Stimulated activated naive B cell treated with anti-CD40 and anti-IgM and Interleukin-4, amounts not matched to agents 10 μg/mL and 1 μg/mL and 100 μg/mL, for 72 hours (primary cell): ENCODE results near the gene PRKAG3.
"Not testable (repeated sequence)": the region's sequence is repeated elsewhere in the genome, so short reads cannot be mapped to it uniquely, and the experiment has no call there.

Experiments
- ATAC-seq, 2 donors: fragments of 150-1000 bp; cut with Tn5 transposase; replicated peaks; 2 replicates each; pipeline ENCODE4 v1.10.0; 2021; ENCODE audit warnings: moderate library complexity in 1 of 2
- DNase-seq: peaks from one replicate; pipeline ENCODE4 v3.0.0; 2021
- H3K27ac Mint-ChIP-seq: one replicate; pipeline ENCODE4 v1.8.0; 2022; ENCODE audit warnings: mild to moderate bottlenecking, mixed read lengths
- H3K27me3 Mint-ChIP-seq, 2 donors: one replicate each; pipeline ENCODE4 v1.8.0; 2022; ENCODE audit warnings: mixed read lengths in 2 of 2
- H3K36me3 Mint-ChIP-seq, 2 donors: one replicate each; pipeline ENCODE4 v1.8.0; 2022; ENCODE audit warnings: mixed read lengths in 2 of 2, mild to moderate bottlenecking in 1 of 2
- H3K4me1 Mint-ChIP-seq, 2 donors: one replicate each; pipeline ENCODE4 v1.8.0; 2022; ENCODE audit warnings: mixed read lengths in 2 of 2, mild to moderate bottlenecking in 1 of 2
- H3K4me3 Mint-ChIP-seq, 2 donors: one replicate each; pipeline ENCODE4 v1.8.0; 2022; ENCODE audit warnings: mild to moderate bottlenecking in 2 of 2, mixed read lengths in 2 of 2, moderate library complexity in 1 of 2
- H3K9me3 Mint-ChIP-seq, 2 donors: one replicate each; pipeline ENCODE4 v1.8.0; 2022; ENCODE audit warnings: mixed read lengths in 2 of 2, mild to moderate bottlenecking in 1 of 2

Gene PRKAG3

DNA sequence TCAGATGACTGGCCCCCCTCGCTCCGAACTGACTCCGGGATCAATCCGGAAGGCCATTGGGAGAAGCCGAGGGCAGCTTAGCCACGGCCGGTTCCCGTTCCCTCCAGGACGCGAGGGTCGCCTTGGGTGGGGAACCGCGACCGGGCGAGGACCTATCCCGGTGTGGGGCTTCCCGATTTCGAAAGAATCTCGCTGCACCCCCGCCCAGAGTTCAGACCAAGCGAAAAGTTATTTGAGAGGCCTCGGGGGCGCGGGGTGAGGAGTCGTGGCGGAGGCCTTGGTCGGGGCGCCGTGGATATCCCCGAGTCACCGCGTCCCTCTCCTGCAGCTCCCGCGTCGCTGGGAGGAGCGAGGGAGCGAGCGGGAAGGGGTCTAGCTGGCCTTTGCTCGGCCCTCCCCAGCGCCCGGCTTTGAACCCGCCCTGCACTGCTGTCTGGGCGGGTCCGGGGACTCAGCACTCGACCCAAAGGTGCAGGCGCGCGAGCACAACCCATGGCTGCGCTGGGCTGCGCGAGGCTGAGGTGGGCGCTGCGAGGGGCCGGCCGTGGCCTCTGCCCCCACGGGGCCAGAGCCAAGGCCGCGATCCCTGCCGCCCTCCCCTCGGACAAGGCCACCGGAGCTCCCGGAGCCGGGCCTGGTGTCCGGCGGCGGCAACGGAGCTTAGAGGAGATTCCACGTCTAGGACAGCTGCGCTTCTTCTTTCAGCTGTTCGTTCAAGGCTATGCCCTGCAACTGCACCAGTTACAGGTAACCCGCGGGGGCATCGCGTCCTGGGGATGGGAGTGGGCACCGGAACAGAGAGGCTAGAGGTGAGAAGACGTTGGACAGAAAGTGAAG, 49.7 kb downstream of the PRKAG3 start, which contains the start of gene CYP27A1:
Gene CYP27A1, plus strand, starts transcription at position 457 of the 837 bp plus-strand sequence. Its CDS starts 36 bp downstream, at position 493.
- Mint-ChIP-seq H3K4me3 (peak within 1 kb of the TSS in 1 of 2 donors; percentile 58), H3K9me3 (peaks cover 8 to 14% of the 10 kb centered on the region in 2 donors), H3K36me3 (peaks cover 21 to 30% of the 10 kb centered on the region in 2 donors), H3K4me1 (peaks cover 3 to 6% of the 10 kb centered on the region in 2 donors), H3K27ac (no peak within 1 kb of the TSS), H3K27me3 (peaks cover 49 to 59% of the 10 kb centered on the region in 2 donors)
- peak; percentile 31 for ATAC-seq
- no peak for DNase-seq

- Mint-ChIP-seq H3K4me3 (peak overlapping the region in 1 of 2 donors; percentile 58), H3K9me3 (peaks cover 10 to 17% of the 10 kb centered on the region in 2 donors), H3K36me3 (peaks cover 27 to 37% of the 10 kb centered on the region in 2 donors), H3K4me1 (peaks cover 3 to 6% of the 10 kb centered on the region in 2 donors), H3K27ac (no peak overlapping the region), H3K27me3 (peaks cover 51 to 56% of the 10 kb centered on the region in 2 donors)
- DNase-seq = no peak
- ATAC-seq = no peak
Observed at GRCh38 chr2:218780851-218781690, 50.5 kb downstream of the PRKAG3 start.

DNA sequence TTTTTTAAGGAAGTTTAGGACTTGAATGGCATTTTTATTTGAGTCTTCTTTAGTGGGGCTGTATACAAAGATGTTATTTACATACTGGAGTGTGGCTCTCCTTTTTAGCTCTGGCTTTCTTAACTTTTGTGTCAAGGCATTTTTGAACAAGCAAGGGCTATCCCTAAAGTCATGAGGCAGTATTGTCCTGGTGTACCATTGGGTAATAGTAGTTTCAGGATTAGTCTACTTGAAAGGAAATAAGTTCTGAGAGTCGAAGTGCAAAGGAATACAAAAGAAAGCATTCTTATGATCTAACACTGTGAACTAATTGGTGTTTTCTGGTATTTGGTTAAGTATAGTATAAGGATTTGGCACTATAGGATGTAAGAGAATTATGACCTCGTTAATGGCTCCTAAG, 51.6 kb downstream of the PRKAG3 start:
- H3K4me1 Mint-ChIP-seq = peaks cover 3 to 6% of the 10 kb centered on the region in 2 donors
- H3K36me3 Mint-ChIP-seq = peaks cover 29 to 44% of the 10 kb centered on the region in 2 donors
- peaks cover 49 to 50% of the 10 kb centered on the region in 2 donors for H3K27me3 Mint-ChIP-seq
- DNase-seq = no peak
- ATAC-seq = no peak
- peaks cover 11 to 19% of the 10 kb centered on the region in 2 donors for H3K9me3 Mint-ChIP-seq
- no peak overlapping the region for H3K4me3 Mint-ChIP-seq
- no peak overlapping the region for H3K27ac Mint-ChIP-seq

GRCh38 chr2:218777276-218777990, 54.2 kb downstream of the PRKAG3 start:
- Mint-ChIP-seq H3K4me3 (no peak overlapping the region), H3K36me3 (peaks cover 44 to 59% of the 10 kb centered on the region in 2 donors)
- ATAC-seq = no peak

GRCh38 chr2:218776488-218776887, 55.1 kb downstream of the PRKAG3 start:
- Mint-ChIP-seq H3K4me1 (no peaks in the 10 kb centered on the region), H3K9me3 (peaks cover 11 to 19% of the 10 kb centered on the region in 2 donors)
- DNase-seq = no peak

More at GRCh38 chr2:218777276-218777990, 54.2 kb downstream of the PRKAG3 start:
- peaks cover 11 to 19% of the 10 kb centered on the region in 2 donors for H3K9me3 Mint-ChIP-seq
- peaks cover 35 to 38% of the 10 kb centered on the region in 2 donors for H3K27me3 Mint-ChIP-seq
- H3K27ac Mint-ChIP-seq = no peak overlapping the region
- DNase-seq = no peak
- H3K4me1 Mint-ChIP-seq = peaks cover 3 to 5% of the 10 kb centered on the region in 2 donors

GRCh38 chr2:218773881-218774280, 57.7 kb downstream of the PRKAG3 start:
- Mint-ChIP-seq H3K4me3 (no peak overlapping the region), H3K27me3 (peaks cover 5 to 9% of the 10 kb centered on the region in 2 donors), H3K9me3 (peaks cover 11 to 16% of the 10 kb centered on the region in 2 donors), H3K27ac (no peak overlapping the region), H3K36me3 (peaks cover 49 to 67% of the 10 kb centered on the region in 2 donors), H3K4me1 (no peaks in the 10 kb centered on the region)
- ATAC-seq (no peak), DNase-seq (no peak)

More at GRCh38 chr2:218776488-218776887, 55.1 kb downstream of the PRKAG3 start:
- Mint-ChIP-seq H3K36me3 (peaks cover 50 to 66% of the 10 kb centered on the region in 2 donors), H3K4me3 (no peak overlapping the region), H3K27me3 (peaks cover 28 to 33% of the 10 kb centered on the region in 2 donors), H3K27ac (no peak overlapping the region)
- no peak for ATAC-seq

DNA sequence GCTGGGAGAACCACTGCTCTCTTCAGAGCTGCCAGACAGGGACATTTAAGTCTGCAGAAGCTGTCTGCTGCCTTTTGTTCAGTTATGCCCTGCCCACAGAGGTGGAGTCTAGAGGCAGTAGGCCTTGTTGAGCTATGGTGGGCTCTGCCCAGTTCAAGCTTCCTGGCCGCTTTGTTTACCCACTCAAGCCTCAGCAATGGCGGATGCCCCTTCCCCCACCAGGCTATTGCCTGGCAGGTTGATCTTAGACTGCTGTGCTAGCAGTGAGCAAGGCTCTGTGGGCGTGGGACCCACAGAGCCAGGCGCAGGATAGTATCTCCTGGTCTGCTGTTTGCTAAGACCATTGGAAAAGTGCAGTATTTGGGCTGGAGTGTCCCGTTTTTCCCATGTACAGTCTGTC, 58.8 kb downstream of the PRKAG3 start:
- ATAC-seq, H3K4me3 Mint-ChIP-seq, H3K27me3 Mint-ChIP-seq, DNase-seq, H3K27ac Mint-ChIP-seq, H3K4me1 Mint-ChIP-seq: not testable (repeated sequence)
- Mint-ChIP-seq H3K36me3 (peaks cover 45 to 62% of the 10 kb centered on the region in 2 donors), H3K9me3 (peaks cover 8 to 11% of the 10 kb centered on the region in 2 donors)
